ENCODE measurements around the gene SMYD1. TPM values are rescaled to one million over a fixed set of nuclear protein-coding genes. Genes with fewer than 3 reads are reported as not detected.

Gene SMYD1
- total RNA-seq, 2 donors from 2014 or later, result not detected

DNA sequence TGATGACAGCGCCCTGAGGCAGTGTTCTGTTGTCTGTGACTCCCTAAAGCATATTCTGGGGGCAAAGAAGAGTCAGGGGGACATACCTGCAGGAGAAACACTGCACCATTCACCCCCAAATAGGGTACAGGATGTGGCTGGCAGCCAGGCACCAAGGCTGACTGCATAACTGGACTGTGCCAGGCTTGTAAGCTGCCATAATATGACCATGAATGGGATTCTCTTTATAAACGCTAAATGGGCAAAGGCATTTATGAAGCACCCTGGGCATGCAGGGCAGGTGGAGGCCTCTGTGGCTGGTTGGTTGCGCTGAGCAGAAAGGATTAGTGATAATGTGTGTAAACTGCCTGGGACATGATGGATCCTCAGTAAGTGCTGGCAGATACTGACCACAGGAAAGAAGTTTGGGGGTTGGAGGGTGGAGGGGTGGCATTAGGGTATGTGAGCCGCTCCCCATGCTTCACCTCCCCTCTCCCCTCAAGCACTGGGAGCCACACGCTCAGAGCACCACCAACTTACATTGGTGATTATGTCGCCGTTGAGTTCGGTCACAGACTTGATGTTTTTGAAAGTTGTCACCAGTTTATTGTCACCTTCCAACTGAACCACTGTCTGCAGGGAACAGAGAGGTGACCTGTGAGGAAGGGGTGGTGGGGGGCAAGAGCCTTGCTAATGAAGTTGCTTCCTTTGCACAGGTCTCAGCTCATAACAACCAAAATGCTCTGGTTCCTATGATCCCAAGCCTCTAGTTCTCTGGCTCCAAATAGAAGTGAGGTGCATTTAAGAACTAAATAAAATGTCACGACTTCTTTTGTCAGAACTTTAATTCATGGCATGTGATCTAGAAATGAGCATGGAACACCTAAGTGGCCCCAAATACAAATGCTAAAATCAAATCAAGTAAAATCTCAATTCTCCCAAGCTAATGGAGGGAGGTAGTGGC is 56.6 kb downstream of the SMYD1 start:
- Histone ChIP-seq H3K9me3 (no peaks in the 10 kb centered on the region), H3K4me1 (ENCODE audit: control insufficient read depth in 1 of 2, low read depth in 2 of 2) (no peaks in the 10 kb centered on the region), H3K27ac (no peak overlapping the region), H3K27me3 (replicated peaks; ENCODE audit: insufficient read depth) (no peaks in the 10 kb centered on the region), H3K36me3 (no peaks in the 10 kb centered on the region), H3K4me3 (no peak overlapping the region)
- ATAC-seq (ENCODE audit: insufficient number of reproducible peaks, low FRiP score, low read depth), result no peak
- DNase-seq (ENCODE audit: low spot score), result no peak
- TF ChIP-seq, protein P1, sequence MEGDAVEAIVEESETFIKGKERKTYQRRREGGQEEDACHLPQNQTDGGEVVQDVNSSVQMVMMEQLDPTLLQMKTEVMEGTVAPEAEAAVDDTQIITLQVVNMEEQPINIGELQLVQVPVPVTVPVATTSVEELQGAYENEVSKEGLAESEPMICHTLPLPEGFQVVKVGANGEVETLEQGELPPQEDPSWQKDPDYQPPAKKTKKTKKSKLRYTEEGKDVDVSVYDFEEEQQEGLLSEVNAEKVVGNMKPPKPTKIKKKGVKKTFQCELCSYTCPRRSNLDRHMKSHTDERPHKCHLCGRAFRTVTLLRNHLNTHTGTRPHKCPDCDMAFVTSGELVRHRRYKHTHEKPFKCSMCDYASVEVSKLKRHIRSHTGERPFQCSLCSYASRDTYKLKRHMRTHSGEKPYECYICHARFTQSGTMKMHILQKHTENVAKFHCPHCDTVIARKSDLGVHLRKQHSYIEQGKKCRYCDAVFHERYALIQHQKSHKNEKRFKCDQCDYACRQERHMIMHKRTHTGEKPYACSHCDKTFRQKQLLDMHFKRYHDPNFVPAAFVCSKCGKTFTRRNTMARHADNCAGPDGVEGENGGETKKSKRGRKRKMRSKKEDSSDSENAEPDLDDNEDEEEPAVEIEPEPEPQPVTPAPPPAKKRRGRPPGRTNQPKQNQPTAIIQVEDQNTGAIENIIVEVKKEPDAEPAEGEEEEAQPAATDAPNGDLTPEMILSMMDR (IDR thresholded peaks at IDR 0.05), result no peak

DNA sequence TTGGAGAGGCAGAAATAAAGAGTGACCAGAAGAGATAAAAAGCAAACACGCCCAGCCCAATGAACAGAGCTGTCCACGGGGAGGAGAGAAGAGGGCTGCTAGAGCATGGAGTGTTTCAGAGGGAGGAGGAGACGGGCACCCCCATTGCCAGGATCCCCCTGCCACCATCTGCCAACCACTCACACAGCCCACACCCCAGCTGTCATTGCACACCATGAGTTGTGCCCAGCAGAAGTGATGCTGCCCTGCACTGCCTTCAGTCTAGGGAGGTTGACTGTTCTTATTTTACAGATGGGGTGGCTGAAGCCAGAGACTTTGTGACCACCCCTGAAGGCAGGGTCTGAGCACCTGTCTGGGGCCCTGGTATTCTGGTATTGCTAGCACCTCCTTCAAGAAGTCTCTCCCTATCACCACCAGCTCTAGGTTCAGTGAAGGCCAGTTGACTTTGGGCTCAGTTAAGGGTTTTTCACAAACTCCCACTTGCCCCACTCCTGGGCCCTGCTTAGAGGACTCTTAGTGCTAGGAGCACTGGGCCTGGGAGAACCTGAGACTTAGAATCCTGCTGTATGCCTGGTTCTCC is 57.8 kb downstream of the SMYD1 start:
- ATAC-seq (ENCODE audit: insufficient number of reproducible peaks, low FRiP score, low read depth), result no peak
- TF ChIP-seq, protein P1 (IDR thresholded peaks at IDR 0.05), result no peak
- no peak overlapping the region for H3K4me3 ChIP-seq

DNA sequence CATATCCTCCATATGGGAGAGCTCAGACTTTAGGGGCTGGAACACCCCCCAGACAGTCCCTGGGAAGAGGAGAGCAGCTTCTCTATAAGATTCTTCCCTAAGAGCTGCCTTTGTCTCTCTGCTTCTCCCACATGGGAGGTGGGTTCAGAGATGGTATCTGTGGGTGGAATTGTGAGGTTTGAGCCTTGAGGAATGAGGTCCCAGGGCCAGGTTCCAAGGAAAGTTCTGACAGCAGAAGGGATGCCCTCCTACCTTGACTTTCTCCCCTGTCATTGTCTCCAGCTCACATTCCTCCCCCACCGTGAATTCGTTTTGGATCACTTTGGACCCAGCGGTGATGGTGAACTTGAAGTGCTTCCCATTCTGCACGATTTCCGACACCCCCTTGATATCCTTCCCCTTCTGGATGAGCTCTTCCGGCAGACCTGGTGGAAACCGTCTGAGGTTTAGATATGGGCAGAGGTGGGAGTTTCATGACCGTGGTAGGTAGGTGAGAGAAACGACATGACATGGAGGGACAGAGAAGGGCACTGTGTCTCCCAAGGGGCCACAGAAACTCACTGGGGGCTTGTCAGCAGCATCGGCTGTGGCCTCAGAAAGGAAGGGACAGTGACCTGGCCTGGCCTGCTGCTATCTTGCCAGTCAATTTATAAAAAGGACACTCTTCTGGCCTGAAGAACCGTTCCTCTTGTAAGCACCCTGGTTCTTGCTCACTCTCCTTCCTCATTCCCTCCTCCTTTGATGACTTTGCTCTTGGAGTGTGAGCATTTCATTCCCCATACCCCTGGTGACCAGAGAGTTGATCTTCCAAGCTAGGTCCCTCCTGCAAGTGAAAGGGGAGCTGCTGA is 58.5 kb downstream of the SMYD1 start:
- Histone ChIP-seq H3K4me3 (no peak overlapping the region), H3K27me3 (replicated peaks; ENCODE audit: insufficient read depth) (no peaks in the 10 kb centered on the region), H3K36me3 (no peaks in the 10 kb centered on the region), H3K4me1 (ENCODE audit: control insufficient read depth in 1 of 2, low read depth in 2 of 2) (no peaks in the 10 kb centered on the region), H3K27ac (no peak overlapping the region), H3K9me3 (no peaks in the 10 kb centered on the region)
- TF ChIP-seq, protein P1 (IDR thresholded peaks at IDR 0.05), result no peak
- no peak for DNase-seq (ENCODE audit: low spot score)
- no peak for ATAC-seq (ENCODE audit: insufficient number of reproducible peaks, low FRiP score, low read depth)

More for the DNA sequence above, 57.8 kb downstream of the SMYD1 start:
- Histone ChIP-seq H3K36me3 (no peaks in the 10 kb centered on the region), H3K9me3 (no peaks in the 10 kb centered on the region), H3K27ac (no peak overlapping the region), H3K27me3 (replicated peaks; ENCODE audit: insufficient read depth) (no peaks in the 10 kb centered on the region), H3K4me1 (ENCODE audit: control insufficient read depth in 1 of 2, low read depth in 2 of 2) (no peaks in the 10 kb centered on the region)
- no peak for DNase-seq (ENCODE audit: low spot score)

DNA sequence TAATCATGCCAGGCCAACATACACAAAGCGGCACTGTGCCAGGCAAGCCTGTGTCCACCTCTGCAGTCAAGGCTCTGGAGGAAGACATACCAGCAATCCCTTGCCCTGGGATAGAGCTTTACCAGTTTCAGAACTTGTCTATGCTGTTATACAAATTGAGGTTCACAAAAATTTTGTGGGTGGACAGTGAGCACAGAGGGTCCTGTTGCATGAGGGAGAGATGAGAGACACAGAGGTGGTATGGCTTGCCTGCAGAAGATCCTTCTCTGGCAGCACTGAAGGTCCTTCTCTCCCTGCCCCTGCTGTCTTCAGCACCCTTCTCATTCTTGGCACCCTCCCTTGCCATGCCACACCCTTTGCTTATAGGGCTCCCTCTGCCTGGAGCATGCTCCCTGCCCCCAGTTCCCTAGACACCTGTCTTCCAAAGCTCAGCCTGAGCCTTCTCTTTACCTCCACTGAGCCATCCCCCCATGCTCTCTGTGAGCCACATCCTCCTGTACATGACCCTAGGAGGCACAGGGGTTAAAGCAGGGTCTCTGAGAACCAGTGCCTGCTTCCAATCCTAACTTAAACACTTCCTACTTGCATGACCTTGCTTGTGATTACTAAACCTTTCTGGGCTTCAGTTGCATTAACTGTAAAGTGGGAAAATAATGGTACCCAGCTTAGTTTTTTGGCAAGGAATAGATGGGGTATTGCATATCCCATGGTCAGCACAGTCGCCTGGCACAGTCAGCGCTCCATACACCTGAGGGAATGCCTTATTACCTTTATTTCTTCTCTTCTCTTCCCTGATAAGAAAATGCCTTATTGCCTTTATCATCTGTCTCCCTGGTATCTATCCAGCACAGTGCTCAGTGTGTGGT is 59.4 kb downstream of the SMYD1 start:
- no peak overlapping the region for H3K27ac ChIP-seq
- no peaks in the 10 kb centered on the region for H3K9me3 ChIP-seq
- no peaks in the 10 kb centered on the region for H3K36me3 ChIP-seq
- DNase-seq (ENCODE audit: low spot score), result no peak
- H3K4me3 ChIP-seq, result no peak overlapping the region
- ATAC-seq (ENCODE audit: insufficient number of reproducible peaks, low FRiP score, low read depth), result no peak
- H3K4me1 ChIP-seq (ENCODE audit: control insufficient read depth in 1 of 2, low read depth in 2 of 2), result no peaks in the 10 kb centered on the region
- TF ChIP-seq, protein P1 (IDR thresholded peaks at IDR 0.05), result no peak
- no peaks in the 10 kb centered on the region for H3K27me3 ChIP-seq (replicated peaks; ENCODE audit: insufficient read depth)

Data from thoracic aorta (tissue), 2 donors.